Muscle layer of duodenum (tissue), 2 donors: ENCODE measurements around the gene FUT4.

Experiments used
- H3K27ac ChIP-seq: one replicate; pipeline ENCODE4 v1.7.0; 2013; ENCODE audit warnings: mild to moderate bottlenecking, low read length
- H3K27me3 ChIP-seq: one replicate; pipeline ENCODE4 v1.7.0; 2013; ENCODE audit warnings: low read depth, mild to moderate bottlenecking, control low read depth, low read length
- H3K36me3 ChIP-seq, 2 donors: one replicate each; pipeline ENCODE4 v1.7.0; 2013; ENCODE audit warnings: low read length in 2 of 2, control low read depth in 1 of 2, mild to moderate bottlenecking in 1 of 2; ENCODE audit not compliant: insufficient read depth in 2 of 2, control insufficient read depth in 1 of 2
- H3K4me1 ChIP-seq, 2 donors: one replicate each; pipeline ENCODE4 v1.7.0; 2013; ENCODE audit warnings: low read length in 2 of 2, mild to moderate bottlenecking in 2 of 2, control low read depth in 1 of 2, moderate library complexity in 1 of 2; ENCODE audit not compliant: insufficient read depth in 2 of 2, control insufficient read depth in 1 of 2
- H3K4me3 ChIP-seq, 2 donors: one replicate each; pipeline ENCODE4 v1.7.0; 2013; ENCODE audit warnings: low read length in 2 of 2, low read depth in 1 of 2, mild to moderate bottlenecking in 1 of 2
- H3K9me3 ChIP-seq, 2 donors: one replicate each; pipeline ENCODE4 v1.7.0; 2013; ENCODE audit warnings: low read length in 2 of 2, control low read depth in 1 of 2, mild to moderate bottlenecking in 1 of 2; ENCODE audit not compliant: control insufficient read depth in 1 of 2
- donor health status: healthy.

FUT4 gene

DNA sequence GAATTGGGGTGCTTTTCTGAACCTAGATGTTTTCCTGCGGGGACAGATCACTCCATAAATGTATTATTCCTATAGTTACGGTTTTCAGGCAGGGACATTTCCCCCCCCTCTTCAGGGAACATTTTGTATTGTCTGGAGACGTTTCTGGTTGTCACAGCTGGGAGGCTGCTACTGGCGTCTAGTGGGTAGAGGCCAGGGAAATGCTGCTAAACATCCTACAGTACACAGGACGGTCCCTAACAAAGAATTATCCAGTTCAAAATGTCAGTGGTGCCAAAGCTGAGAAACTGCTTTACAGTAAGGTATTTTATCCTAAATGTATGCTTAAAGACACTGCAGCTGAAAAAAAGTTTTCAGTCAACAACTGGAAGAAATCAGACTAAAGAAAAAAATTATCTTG is 42.8 kb downstream of the FUT4 start:
- no peaks in the 10 kb centered on the region for H3K27me3 ChIP-seq
- peaks cover 9 to 17% of the 10 kb centered on the region in 2 donors for H3K36me3 ChIP-seq
- no peaks in the 10 kb centered on the region for H3K9me3 ChIP-seq
- H3K27ac ChIP-seq = no peak overlapping the region
- no peak overlapping the region for H3K4me3 ChIP-seq
- H3K4me1 ChIP-seq = no peaks in the 10 kb centered on the region

DNA sequence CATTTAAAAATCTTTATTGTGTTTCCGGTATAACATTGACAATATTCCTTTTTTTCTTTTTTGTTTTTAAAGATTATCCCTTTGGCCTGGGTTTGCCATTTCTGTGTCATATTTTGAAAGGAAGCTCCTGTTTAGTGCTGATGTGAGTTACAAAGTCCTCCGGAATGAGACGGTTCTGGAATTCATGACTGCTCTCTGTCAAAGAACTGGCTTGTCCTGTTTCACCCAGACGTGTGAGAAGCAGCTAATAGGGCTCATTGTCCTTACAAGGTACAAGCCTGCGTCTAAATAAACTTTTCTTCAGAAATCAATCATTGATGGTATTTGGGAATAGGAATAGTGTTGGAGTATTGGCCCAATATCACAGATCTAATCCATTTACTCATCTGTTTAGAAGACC is 43.3 kb downstream of the FUT4 start:
- Histone ChIP-seq H3K4me3 (no peak overlapping the region), H3K27me3 (no peaks in the 10 kb centered on the region), H3K4me1 (no peaks in the 10 kb centered on the region), H3K36me3 (peaks cover 9 to 17% of the 10 kb centered on the region in 2 donors), H3K27ac (no peak overlapping the region), H3K9me3 (no peaks in the 10 kb centered on the region)

DNA sequence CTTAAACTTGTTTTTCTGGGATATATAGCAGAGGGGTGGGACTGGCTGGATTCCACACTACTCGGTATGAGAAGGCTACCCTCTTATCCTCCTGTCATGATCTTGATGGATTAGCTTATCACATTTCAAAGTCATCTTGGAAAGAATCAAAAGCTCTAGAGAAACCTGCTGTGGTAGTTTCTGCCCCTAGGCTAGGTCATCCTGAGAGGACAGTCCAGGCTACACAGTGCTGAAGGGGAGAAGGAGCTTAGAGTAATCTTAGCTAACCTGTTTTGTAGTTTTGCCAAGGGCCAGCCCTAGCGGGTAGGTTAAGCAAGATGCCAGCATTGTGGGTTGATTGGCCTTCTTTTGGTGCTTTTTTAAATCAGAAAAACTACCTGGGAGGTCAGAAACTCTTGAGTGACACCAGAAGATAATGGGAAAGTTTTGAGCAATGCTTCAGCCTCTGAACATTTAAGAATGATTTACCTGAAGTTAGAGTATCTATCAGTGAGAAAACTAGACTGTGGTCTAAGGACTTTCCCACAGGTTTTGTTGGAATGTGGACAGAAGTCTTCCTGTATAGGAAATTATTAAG is 44.7 kb downstream of the FUT4 start:
- no peak overlapping the region for H3K4me3 ChIP-seq
- H3K27ac ChIP-seq = no peak overlapping the region
- H3K4me1 ChIP-seq = no peaks in the 10 kb centered on the region
- peaks cover 9 to 17% of the 10 kb centered on the region in 2 donors for H3K36me3 ChIP-seq
- H3K9me3 ChIP-seq = no peaks in the 10 kb centered on the region
- no peaks in the 10 kb centered on the region for H3K27me3 ChIP-seq

DNA sequence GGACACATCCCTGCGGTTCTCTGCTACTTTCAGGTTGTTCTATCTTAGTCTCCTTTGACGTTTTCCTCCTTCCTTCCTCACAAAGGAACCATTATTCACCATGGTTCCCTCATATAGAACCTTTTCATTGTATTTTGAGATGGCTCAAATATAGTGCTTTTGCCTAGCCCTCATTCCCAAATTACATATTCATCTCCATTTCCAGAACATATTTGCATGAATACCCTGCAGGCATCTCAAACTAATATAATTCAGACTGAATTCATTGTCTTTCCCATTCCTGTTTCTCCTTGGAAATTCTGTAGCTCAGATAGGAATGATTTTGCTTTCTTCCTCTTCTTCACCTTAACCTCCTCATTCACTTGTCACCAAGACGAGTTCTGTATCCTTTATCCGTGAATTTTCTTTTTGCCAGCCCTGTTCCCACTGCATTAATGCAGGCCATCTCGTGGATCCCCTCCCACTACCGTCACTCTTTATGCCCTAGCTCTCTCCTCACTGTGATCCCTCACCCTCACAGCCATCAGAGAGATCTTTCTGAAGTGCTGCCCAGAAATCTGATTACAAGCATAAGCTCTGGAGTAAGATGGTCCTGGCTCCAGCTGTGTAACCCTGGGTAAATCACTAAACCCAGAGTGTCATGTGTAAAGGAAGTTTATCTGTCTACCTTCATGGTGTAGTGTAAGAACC is 46.8 kb downstream of the FUT4 start:
- H3K36me3 ChIP-seq = peaks cover 13 to 17% of the 10 kb centered on the region in 2 donors
- no peaks in the 10 kb centered on the region for H3K27me3 ChIP-seq
- H3K4me3 ChIP-seq = no peak overlapping the region
- H3K9me3 ChIP-seq = no peaks in the 10 kb centered on the region
- no peaks in the 10 kb centered on the region for H3K4me1 ChIP-seq
- H3K27ac ChIP-seq = no peak overlapping the region

DNA sequence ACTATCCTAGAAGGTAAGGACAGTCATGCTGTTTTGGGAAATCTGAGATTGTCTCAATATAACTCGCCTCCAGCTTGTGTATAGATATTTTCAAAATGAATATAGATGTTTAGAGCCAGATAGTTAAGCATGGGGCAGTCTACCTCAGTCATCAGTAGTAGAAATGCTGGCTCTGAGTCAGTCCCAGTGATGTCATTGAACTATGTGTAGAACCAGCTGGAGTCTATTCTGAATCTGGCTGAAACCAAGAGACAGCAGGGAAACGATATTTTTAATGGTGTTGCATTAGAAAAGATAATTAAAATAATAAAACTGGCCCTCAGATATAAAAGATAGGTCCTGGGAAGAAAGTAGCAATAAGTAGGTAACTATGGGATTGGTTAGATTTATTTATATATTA is 49.3 kb downstream of the FUT4 start:
- Histone ChIP-seq H3K27ac (no peak overlapping the region), H3K4me3 (no peak overlapping the region), H3K9me3 (no peaks in the 10 kb centered on the region), H3K27me3 (no peaks in the 10 kb centered on the region), H3K36me3 (peaks cover 17% of the 10 kb centered on the region in 2 donors), H3K4me1 (no peaks in the 10 kb centered on the region)

DNA sequence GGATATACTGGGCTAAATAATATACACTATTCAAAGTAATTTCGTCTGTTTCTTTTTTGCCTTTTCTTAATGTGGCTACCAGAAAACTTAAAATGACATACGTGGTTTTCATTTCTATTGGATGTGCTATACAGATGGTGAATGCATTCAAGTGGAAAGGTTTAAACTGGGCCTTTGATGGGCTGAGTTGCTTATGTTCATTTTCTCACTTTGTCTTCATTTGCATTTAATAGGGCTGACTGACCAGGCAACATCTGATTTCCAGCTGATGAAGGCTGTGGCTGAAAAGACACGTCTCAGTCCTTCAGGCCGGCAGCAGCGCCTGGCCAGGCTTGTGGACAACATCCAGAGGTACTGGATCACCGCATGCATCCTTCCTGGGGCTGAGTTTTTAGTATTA is 51.4 kb downstream of the FUT4 start:
- H3K27me3 ChIP-seq = no peaks in the 10 kb centered on the region
- H3K9me3 ChIP-seq = no peaks in the 10 kb centered on the region
- H3K4me1 ChIP-seq = no peaks in the 10 kb centered on the region
- H3K4me3 ChIP-seq = no peak overlapping the region
- no peak overlapping the region for H3K27ac ChIP-seq
- peaks cover 16 to 18% of the 10 kb centered on the region in 2 donors for H3K36me3 ChIP-seq

DNA sequence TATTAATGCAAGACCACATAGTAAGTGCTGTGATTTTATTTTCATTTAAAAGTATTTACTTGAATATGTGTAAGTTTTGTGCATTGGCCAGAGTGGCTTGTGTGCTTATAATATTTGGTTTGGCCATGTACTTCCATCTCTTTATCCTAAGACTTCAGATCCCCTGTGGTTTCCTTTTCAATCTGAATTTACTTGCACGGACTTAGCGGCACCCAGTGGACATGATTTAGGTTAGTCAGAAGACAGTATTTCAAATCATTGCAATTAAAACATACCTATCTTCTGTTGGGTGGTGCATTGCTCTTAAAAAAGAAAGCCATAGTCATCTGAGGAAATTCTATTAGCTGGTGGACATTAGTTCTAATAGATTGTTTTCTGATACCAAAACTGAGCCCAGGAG is 54.2 kb downstream of the FUT4 start:
- Histone ChIP-seq H3K27me3 (no peaks in the 10 kb centered on the region), H3K36me3 (peaks cover 6 to 8% of the 10 kb centered on the region in 2 donors), H3K4me1 (no peaks in the 10 kb centered on the region), H3K4me3 (no peak overlapping the region), H3K9me3 (no peaks in the 10 kb centered on the region), H3K27ac (no peak overlapping the region)
